SK-N-MC (cell line): ENCODE measurements around the gene ADAMTSL1.

Source experiments
- EZH2 ChIP-seq: fragments of 200-600 bp; sonication (generic); IDR thresholded peaks from one replicate; pipeline ENCODE4 v1.6.1; 2017; ENCODE audit warnings: antibody characterized with exemption
- FOXP2 ChIP-seq: optimal IDR thresholded peaks from 2 replicates; pipeline ENCODE3; 2011; ENCODE audit warnings: mild to moderate bottlenecking, moderate library complexity; ENCODE audit not compliant: insufficient read depth; ENCODE audit errors: extremely low read length, control extremely low read depth
- POLR2AphosphoS5 ChIP-seq: IDR thresholded peaks from 2 replicates; pipeline ENCODE4 v1.6.1; 2012; ENCODE audit warnings: mild to moderate bottlenecking, low read depth, low read length, borderline replicate concordance

GRCh38 chr9:18520416-18521047 is 46.6 kb downstream of the ADAMTSL1 start:
- TF ChIP-seq EZH2: no peak
- no peak for TF ChIP-seq POLR2AphosphoS5
- no peak for TF ChIP-seq FOXP2
